ENCODE measurements around the gene USP48.
"Not testable (repeated sequence)": the region's sequence is repeated elsewhere in the genome, so short reads cannot be mapped to it uniquely, and the experiment has no call there.

- TF ChIP-seq CTCF (IDR thresholded peaks at IDR 0.05; ENCODE audit: low read length); EZH2 (optimal IDR thresholded peaks at IDR 0.05; ENCODE audit: low read depth, low read length); EZH2phosphoT487 (IDR thresholded peaks at IDR 0.05; ENCODE audit: low read length): not testable (repeated sequence)
These were observed 43.7 kb upstream of the USP48 start for GRCh38 chr1:21826694-21827093.
